ENCODE results near the gene RALY.

- TF ChIP-seq CTCF (IDR thresholded peaks at IDR 0.05) (no peak), POLR2A (IDR thresholded peaks at IDR 0.05) (no peak)
These were observed 70.6 kb downstream of the RALY start for GRCh38 chr20:34064286-34064685.

Measured in body of pancreas (tissue), 4 donors.